ENCODE data around the gene RAD51AP1. TPM values are rescaled to one million over a fixed set of nuclear protein-coding genes. Genes with fewer than 3 reads are reported as not detected.

Gene RAD51AP1
- total and polyA plus RNA-seq, 2 of the 8 experiments (the other 6 are each of a cell fraction or from before 2014, with no cell fraction given) = 29.7 to 48.3 TPM

DNA sequence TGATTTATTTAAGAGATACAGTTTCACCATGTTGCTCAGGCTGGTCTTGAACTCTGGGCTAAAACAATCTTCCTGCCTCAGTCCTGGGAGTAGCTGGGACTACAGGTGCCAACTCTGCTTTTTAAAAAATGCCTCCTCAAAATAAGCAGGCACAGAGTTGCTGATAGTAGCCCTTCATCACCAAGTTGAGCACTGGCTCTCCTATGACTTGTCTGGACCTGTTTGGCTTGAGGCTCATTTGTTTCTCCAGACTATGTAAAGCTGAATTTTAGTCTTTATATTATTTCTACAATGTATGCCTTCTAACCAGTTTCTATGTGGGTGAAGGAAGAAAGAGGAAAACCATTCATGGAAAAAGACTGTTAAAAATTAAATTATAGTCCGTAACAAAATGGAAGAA lies 39.5 kb upstream of the RAD51AP1 start (continued):
- TF ChIP-seq TAF7 (optimal IDR thresholded peaks at IDR 0.05; ENCODE audit: borderline replicate concordance, low read depth, low read length) (no peak), GTF2F1 (IDR thresholded peaks at IDR 0.05; ENCODE audit: borderline replicate concordance, low read depth, low read length) (no peak), SP4 (IDR thresholded peaks at IDR 0.05; ENCODE audit: low read length) (no peak), KDM4A (IDR thresholded peaks at IDR 0.05; ENCODE audit: low read depth, low read length, severe bottlenecking) (no peak), RNF2 (IDR thresholded peaks at IDR 0.05; ENCODE audit: borderline replicate concordance, low read depth, low read length, missing control alignments, poor library complexity, severe bottlenecking) (no peak), YY1 (IDR thresholded peaks at IDR 0.05; ENCODE audit: low read depth, low read length) (no peak), JUN (IDR thresholded peaks at IDR 0.05; ENCODE audit: low read depth, low read length) (no peak), POU5F1 (IDR thresholded peaks at IDR 0.05; ENCODE audit: low read depth, low read length) (no peak)
- TF ChIP-seq, protein P1, sequence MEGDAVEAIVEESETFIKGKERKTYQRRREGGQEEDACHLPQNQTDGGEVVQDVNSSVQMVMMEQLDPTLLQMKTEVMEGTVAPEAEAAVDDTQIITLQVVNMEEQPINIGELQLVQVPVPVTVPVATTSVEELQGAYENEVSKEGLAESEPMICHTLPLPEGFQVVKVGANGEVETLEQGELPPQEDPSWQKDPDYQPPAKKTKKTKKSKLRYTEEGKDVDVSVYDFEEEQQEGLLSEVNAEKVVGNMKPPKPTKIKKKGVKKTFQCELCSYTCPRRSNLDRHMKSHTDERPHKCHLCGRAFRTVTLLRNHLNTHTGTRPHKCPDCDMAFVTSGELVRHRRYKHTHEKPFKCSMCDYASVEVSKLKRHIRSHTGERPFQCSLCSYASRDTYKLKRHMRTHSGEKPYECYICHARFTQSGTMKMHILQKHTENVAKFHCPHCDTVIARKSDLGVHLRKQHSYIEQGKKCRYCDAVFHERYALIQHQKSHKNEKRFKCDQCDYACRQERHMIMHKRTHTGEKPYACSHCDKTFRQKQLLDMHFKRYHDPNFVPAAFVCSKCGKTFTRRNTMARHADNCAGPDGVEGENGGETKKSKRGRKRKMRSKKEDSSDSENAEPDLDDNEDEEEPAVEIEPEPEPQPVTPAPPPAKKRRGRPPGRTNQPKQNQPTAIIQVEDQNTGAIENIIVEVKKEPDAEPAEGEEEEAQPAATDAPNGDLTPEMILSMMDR (IDR thresholded peaks at IDR 0.05; ENCODE audit: control extremely low read depth in 1 of 3, insufficient read depth in 1 of 3, low read depth in 1 of 3, low read length in 3 of 3) = no peak
